NCI-H1048 (cell line): ENCODE data around the gene CAVIN1.
"Not testable (repeated sequence)": the region's sequence is repeated elsewhere in the genome, so short reads cannot be mapped to it uniquely, and the experiment has no call there.

Experiments used
- DNase-seq: peaks from one replicate; lab custom pipeline; 2025; lab: John Stamatoyannopoulos, UW

The CAVIN1 gene

GRCh38 chr17:42431758-42432161 lies 8.7 kb upstream of the CAVIN1 start:
- DNase-seq = no peak

GRCh38 chr17:42429726-42430447 lies 6.8 kb upstream of the CAVIN1 start:
- no peak for DNase-seq

GRCh38 chr17:42428141-42428944 lies 5.3 kb upstream of the CAVIN1 start:
- DNase-seq = no peak

GRCh38 chr17:42424991-42425610 lies 2.0 kb upstream of the CAVIN1 start:
- no peak for DNase-seq

GRCh38 chr17:42423766-42424165 lies 710 bp upstream of the CAVIN1 start:
- no peak for DNase-seq

- DNase-seq = no peak
Observed at GRCh38 chr17:42422412-42422957, 571 bp downstream of the CAVIN1 start.

- no peak for DNase-seq
Observed at GRCh38 chr17:42421507-42422338, 1.3 kb downstream of the CAVIN1 start.

GRCh38 chr17:42421136-42421506 lies 1.9 kb downstream of the CAVIN1 start:
- no peak for DNase-seq

GRCh38 chr17:42417981-42418380 lies 5.1 kb downstream of the CAVIN1 start:
- DNase-seq = not testable (repeated sequence)

- no peak for DNase-seq
Observed at GRCh38 chr17:42414704-42415409, 8.2 kb downstream of the CAVIN1 start.

GRCh38 chr17:42413464-42414040 lies 9.5 kb downstream of the CAVIN1 start:
- no peak for DNase-seq

- no peak for DNase-seq
Observed at GRCh38 chr17:42411905-42412679, 11.0 kb downstream of the CAVIN1 start.

- DNase-seq = no peak
Observed at GRCh38 chr17:42411361-42411760, 11.7 kb downstream of the CAVIN1 start.

GRCh38 chr17:42410319-42410685 lies 12.8 kb downstream of the CAVIN1 start:
- DNase-seq = no peak

- no peak for DNase-seq
Observed at GRCh38 chr17:42409523-42410318, 13.3 kb downstream of the CAVIN1 start.

GRCh38 chr17:42408061-42408460 lies 15.0 kb downstream of the CAVIN1 start:
- DNase-seq = no peak

GRCh38 chr17:42407289-42407836 lies 15.7 kb downstream of the CAVIN1 start:
- DNase-seq = no peak

GRCh38 chr17:42406615-42407288 lies 16.3 kb downstream of the CAVIN1 start:
- DNase-seq = no peak
